ENCODE results near the gene MAGI2. TPM values are rescaled to one million over a fixed set of nuclear protein-coding genes. Genes with fewer than 3 reads are reported as not detected.

MAGI2 gene
- total RNA-seq, 1 experiment from 2014 or later = 14.3 TPM

GRCh38 chr7:78783179-78783962, 670.1 kb downstream of the MAGI2 start:
- Histone ChIP-seq H4K5ac (ENCODE audit: insufficient read length, low read depth, low read length) (no peak overlapping the region), H3K79me2 (ENCODE audit: insufficient read depth, low read length) (no peaks in the 10 kb centered on the region), H4K20me1 (ENCODE audit: control insufficient read depth, insufficient read depth, insufficient read length) (no peaks in the 10 kb centered on the region), H3K9ac (ENCODE audit: extremely low read depth, insufficient read length, low read length) (no peak overlapping the region), H2BK12ac (ENCODE audit: insufficient read length, low read depth, low read length) (no peak overlapping the region), H3K27me3 (ENCODE audit: insufficient read depth, low read length) (no peaks in the 10 kb centered on the region), H3K4me1 (ENCODE audit: insufficient read depth, low read length) (no peaks in the 10 kb centered on the region; the same call in 1 of the 2 replicates), H2BK15ac (ENCODE audit: low read depth, low read length) (no peak overlapping the region), H4K91ac (ENCODE audit: insufficient read length, low read depth, low read length) (no peak overlapping the region), H3K56ac (ENCODE audit: insufficient read length, low read depth, low read length) (no peak overlapping the region), H3K23ac (ENCODE audit: insufficient read length, low read depth, low read length) (no peak overlapping the region), H3K79me1 (ENCODE audit: insufficient read depth, low read depth, low read length, poor library complexity, severe bottlenecking) (no peaks in the 10 kb centered on the region), H2AK5ac (ENCODE audit: insufficient read length, low read length) (no peak overlapping the region), H3K4me2 (ENCODE audit: insufficient read depth, insufficient read length, low read length) (no peak overlapping the region), H3K23me2 (ENCODE audit: insufficient read length, low read depth, low read length, poor library complexity, severe bottlenecking) (no peaks in the 10 kb centered on the region), H2BK5ac (ENCODE audit: insufficient read length, low read length) (no peak overlapping the region), H3K18ac (ENCODE audit: insufficient read length, low read depth, low read length) (no peak overlapping the region), H3K14ac (ENCODE audit: insufficient read depth, low read length) (no peak overlapping the region), H2BK120ac (ENCODE audit: low read depth, low read length, poor library complexity, severe bottlenecking) (no peak overlapping the region), H3K27ac (ENCODE audit: insufficient read length, low read depth, low read length) (no peak overlapping the region), H3T11ph (ENCODE audit: low read length) (no peak overlapping the region), H3K4ac (ENCODE audit: low read depth, low read length) (no peak overlapping the region), H2AFZ (ENCODE audit: low read length) (no peak overlapping the region), H2BK20ac (ENCODE audit: low read depth, low read length, poor library complexity, severe bottlenecking) (no peak overlapping the region), H3K9me3 (ENCODE audit: control insufficient read depth, low read depth, low read length) (no peaks in the 10 kb centered on the region), H4K8ac (replicated peaks; ENCODE audit: insufficient read length, low read depth, low read length) (no peak overlapping the region)
- 100% methylated on average over 1 of the region's 9 CpGs for WGBS (ENCODE audit: extremely low coverage, insufficient read length, low lambda C conversion rate)
- Mint-ChIP-seq H3K9me3 (no peaks in the 10 kb centered on the region), H3K36me3 (ENCODE audit: insufficient read depth in 1 of 3, low read depth in 3 of 3) (no peaks in the 10 kb centered on the region), H3K4me1 (peaks cover 0 to 2% of the 10 kb centered on the region in 2 experiments; a peak in 2 of 4 replicates), H3K27me3 (ENCODE audit: low read depth) (no peaks in the 10 kb centered on the region), H3K4me3 (no peak overlapping the region), H3K27ac (no peak overlapping the region)
- no peak for TF ChIP-seq CTCF (conservative IDR thresholded peaks at IDR 0.05)
- no peak for DNase-seq
